K562 (cell line): ENCODE results near the gene PACSIN2. TPM values are rescaled to one million over a fixed set of nuclear protein-coding genes. Genes with fewer than 3 reads are reported as not detected.

Experiments used
- AFF4 ChIP-seq: sonication (generic); formaldehyde crosslinking; IDR thresholded peaks from 2 replicates; pipeline ENCODE4 v1.8.0; 2023; ENCODE audit warnings: mild to moderate bottlenecking, missing genetic modification reagents
- ARID1B ChIP-seq: fragments of 450-650 bp; IDR thresholded peaks from 2 replicates; pipeline ENCODE4 v1.6.1; 2016; ENCODE audit warnings: antibody characterized with exemption, mild to moderate bottlenecking, inconsistent platforms
- ARID4B ChIP-seq: sonication (generic); formaldehyde crosslinking; IDR thresholded peaks from 2 replicates; pipeline ENCODE4 v1.8.0; 2022; ENCODE audit warnings: mild to moderate bottlenecking, missing genetic modification reagents
- CCNT2 ChIP-seq: IDR thresholded peaks from 2 replicates; pipeline ENCODE4 v1.6.1; 2011; ENCODE audit warnings: borderline replicate concordance, low read depth, mild to moderate bottlenecking, moderate library complexity, mixed read lengths, low read length; ENCODE audit not compliant: insufficient read length; ENCODE audit errors: extremely low read depth
- E2F3 ChIP-seq: fragments of 250-450 bp; sonication (Bioruptor Pico); IDR thresholded peaks from 2 replicates; pipeline ENCODE4 v1.4.0; 2020; ENCODE audit warnings: mild to moderate bottlenecking
- E2F6 ChIP-seq, 2 experiments: IDR thresholded peaks; 2 replicates each; pipeline ENCODE4 v1.6.1; 2011; ENCODE audit warnings: borderline replicate concordance in 1 of 2, control low read depth in 1 of 2, low read depth in 1 of 2, low read length in 1 of 2, mild to moderate bottlenecking in 1 of 2, mixed read lengths in 1 of 2, moderate library complexity in 1 of 2; ENCODE audit not compliant: insufficient read depth in 1 of 2, insufficient read length in 1 of 2, poor library complexity in 1 of 2, severe bottlenecking in 1 of 2; ENCODE audit errors: extremely low read depth in 1 of 2
- MBD1 ChIP-seq: fragments of 250-450 bp; sonication (Bioruptor Pico); IDR thresholded peaks from 2 replicates; pipeline ENCODE4 v1.8.0; 2022; ENCODE audit warnings: inconsistent platforms
- MNT ChIP-seq, 2 experiments: fragments of 450-650 bp; conservative IDR thresholded peaks; 2 replicates each; pipeline ENCODE4 v1.6.1; 2017; ENCODE audit warnings: mild to moderate bottlenecking in 2 of 2, moderate library complexity in 2 of 2
- polyA plus RNA-seq, 8 experiments: library from polyadenylated mRNA; depleted of rRNA in 4 of 8; stranded (reverse) in 5 of 8; unstranded in 3 of 8; fragments of >200 nt; fragmentation: Nextera tagmentation in 2 of 8; fragmentation: Illumina TruSeq in 1 of 8; extraction: Ambion mirVana in 2 of 8; extraction: Trizol in 1 of 8; gene quantifications; 2 replicates each; pipeline versions ENCODE4 v1.2.1 to v1.2.3, GENCODE V29; 2011 to 2014; ENCODE audit warnings: inconsistent platforms in 1 of 8, missing spikeins in 1 of 8
- total RNA-seq, 7 experiments: library from RNA; depleted of rRNA in 6 of 7; stranded (reverse); fragments of >200 nt in 6 of 7; fragmentation: Illumina TruSeq in 2 of 7; extraction: Trizol in 2 of 7; gene quantifications; 2 replicates each; pipeline versions ENCODE4 v1.2.1 to v1.2.3, GENCODE V29; 2011 to 2021; ENCODE audit warnings: low replicate concordance in 1 of 7

PACSIN2 gene
- total and polyA plus RNA-seq, 9 of the 15 experiments (the other 6 are each of a cell fraction or from before 2014, with no cell fraction given): 0.45 to 45.1 (median 23.9) TPM

GRCh38 chr22:42856179-42856864 lies 158.6 kb downstream of the PACSIN2 start (continued):
- TF ChIP-seq MBD1 (CRISPR knock-in tag): no peak
- no peak for TF ChIP-seq E2F6 (IDR thresholded peaks at IDR 0.05; ENCODE audit: borderline replicate concordance in 1 of 2, extremely low read depth in 1 of 2, insufficient read depth in 1 of 2, insufficient read length in 1 of 2, low read depth in 1 of 2, low read length in 1 of 2, poor library complexity in 1 of 2, severe bottlenecking in 1 of 2)
- no peak for TF ChIP-seq ARID1B
- no peak for TF ChIP-seq E2F3 (CRISPR knock-in tag)
- no peak for TF ChIP-seq AFF4 (CRISPR knock-in tag)
- no peak; a peak in 1 of 4 replicates for TF ChIP-seq MNT (conservative IDR thresholded peaks at IDR 0.05)
- no peak for TF ChIP-seq ARID4B (CRISPR knock-in tag)
- no peak for TF ChIP-seq CCNT2
